ENCODE results near the gene EPHB1.

EPHB1 gene

GRCh38 chr3:134846911-134847317, 51.9 kb downstream of the EPHB1 start:
- no peaks in the 10 kb centered on the region for H3K36me3 Mint-ChIP-seq
- H3K27me3 Mint-ChIP-seq = no peaks in the 10 kb centered on the region
- no peak overlapping the region for H3K27ac Mint-ChIP-seq
- H3K4me1 Mint-ChIP-seq = no peaks in the 10 kb centered on the region
- peaks cover 20% of the 10 kb centered on the region for H3K9me3 Mint-ChIP-seq
- H3K4me3 Mint-ChIP-seq = no peak overlapping the region

DNA sequence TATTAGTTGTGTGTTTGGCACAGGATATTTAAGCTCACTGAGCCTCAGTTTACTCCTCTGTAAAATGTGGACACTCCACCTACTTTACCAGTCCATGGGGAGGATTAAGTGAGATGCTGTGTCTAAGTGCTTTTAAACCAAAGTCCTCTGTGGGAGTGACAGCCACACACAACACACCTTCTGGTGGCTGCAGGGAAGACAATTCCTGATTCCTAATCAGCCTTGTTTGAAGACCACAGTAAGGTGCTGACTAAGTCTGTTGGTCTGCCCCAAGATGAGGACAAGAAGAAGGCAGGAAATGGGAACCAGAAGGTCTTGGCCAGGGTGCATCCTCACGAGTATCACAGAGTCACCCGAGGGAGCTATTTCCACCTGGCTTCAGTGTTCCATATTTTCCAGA, 52.3 kb downstream of the EPHB1 start:
- Mint-ChIP-seq H3K27ac (no peak overlapping the region), H3K9me3 (peaks cover 19% of the 10 kb centered on the region), H3K4me3 (no peak overlapping the region), H3K27me3 (no peaks in the 10 kb centered on the region), H3K4me1 (no peaks in the 10 kb centered on the region), H3K36me3 (no peaks in the 10 kb centered on the region)

- Mint-ChIP-seq H3K27ac (no peak overlapping the region), H3K4me1 (peaks cover 4% of the 10 kb centered on the region), H3K9me3 (no peaks in the 10 kb centered on the region), H3K36me3 (no peaks in the 10 kb centered on the region), H3K4me3 (no peak overlapping the region), H3K27me3 (no peaks in the 10 kb centered on the region)
Measured at GRCh38 chr3:134849561-134849960, 54.5 kb downstream of the EPHB1 start.

DNA sequence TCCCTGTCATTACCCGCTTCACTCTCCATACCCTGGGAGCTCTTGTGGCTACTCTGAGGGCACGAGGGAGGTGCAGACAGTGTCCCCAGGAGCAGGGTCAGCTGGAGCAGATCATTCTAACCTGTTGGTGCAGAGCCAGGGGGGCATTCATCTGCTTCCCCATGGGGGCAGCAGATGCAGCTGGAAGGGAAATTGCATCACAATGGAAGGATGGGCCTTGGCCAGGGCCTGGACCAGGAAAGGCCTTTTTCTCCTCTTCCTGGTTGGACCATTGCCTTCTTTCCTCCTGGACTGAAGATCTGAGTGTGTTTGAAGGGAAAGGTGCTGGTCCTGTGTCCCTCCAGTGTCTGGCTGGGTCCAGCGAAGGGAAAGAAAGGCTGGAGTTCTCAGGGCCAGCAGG, 55.7 kb downstream of the EPHB1 start:
- no peak overlapping the region for H3K4me3 Mint-ChIP-seq
- H3K4me1 Mint-ChIP-seq = peaks cover 4% of the 10 kb centered on the region
- no peaks in the 10 kb centered on the region for H3K27me3 Mint-ChIP-seq
- no peaks in the 10 kb centered on the region for H3K9me3 Mint-ChIP-seq
- no peak overlapping the region for H3K27ac Mint-ChIP-seq
- no peaks in the 10 kb centered on the region for H3K36me3 Mint-ChIP-seq

GRCh38 chr3:134852132-134852531, 57.1 kb downstream of the EPHB1 start:
- Mint-ChIP-seq H3K27me3 (no peaks in the 10 kb centered on the region), H3K9me3 (no peaks in the 10 kb centered on the region), H3K27ac (no peak overlapping the region), H3K4me1 (peaks cover 4% of the 10 kb centered on the region), H3K4me3 (no peak overlapping the region), H3K36me3 (no peaks in the 10 kb centered on the region)

DNA sequence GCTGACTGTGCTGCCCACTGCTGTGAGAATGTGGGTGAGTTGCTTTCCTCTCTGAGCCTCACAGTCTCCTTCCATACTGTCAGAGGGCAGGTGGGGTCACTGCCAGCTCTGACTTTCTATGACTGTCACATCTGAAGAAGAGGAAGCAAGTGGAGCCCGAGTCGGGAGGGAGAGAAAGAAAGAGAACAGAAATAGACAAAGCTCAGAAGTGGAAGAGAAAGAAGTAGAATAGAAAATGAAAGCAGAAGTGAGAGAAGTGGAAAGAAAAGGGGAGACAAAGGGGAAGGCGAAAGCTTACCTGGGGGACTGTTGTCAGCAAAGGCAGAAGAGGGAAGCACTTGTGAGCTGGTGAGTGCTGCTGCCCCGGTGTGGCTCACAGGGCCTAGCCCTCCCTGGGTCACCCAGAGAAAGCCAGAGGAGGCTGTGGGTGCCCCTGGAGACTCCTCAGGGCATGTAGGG, 57.9 kb downstream of the EPHB1 start:
- no peaks in the 10 kb centered on the region for H3K27me3 Mint-ChIP-seq
- H3K4me1 Mint-ChIP-seq = peaks cover 4% of the 10 kb centered on the region
- no peaks in the 10 kb centered on the region for H3K9me3 Mint-ChIP-seq
- H3K36me3 Mint-ChIP-seq = no peaks in the 10 kb centered on the region
- H3K4me3 Mint-ChIP-seq = no peak overlapping the region
- no peak overlapping the region for H3K27ac Mint-ChIP-seq

DNA sequence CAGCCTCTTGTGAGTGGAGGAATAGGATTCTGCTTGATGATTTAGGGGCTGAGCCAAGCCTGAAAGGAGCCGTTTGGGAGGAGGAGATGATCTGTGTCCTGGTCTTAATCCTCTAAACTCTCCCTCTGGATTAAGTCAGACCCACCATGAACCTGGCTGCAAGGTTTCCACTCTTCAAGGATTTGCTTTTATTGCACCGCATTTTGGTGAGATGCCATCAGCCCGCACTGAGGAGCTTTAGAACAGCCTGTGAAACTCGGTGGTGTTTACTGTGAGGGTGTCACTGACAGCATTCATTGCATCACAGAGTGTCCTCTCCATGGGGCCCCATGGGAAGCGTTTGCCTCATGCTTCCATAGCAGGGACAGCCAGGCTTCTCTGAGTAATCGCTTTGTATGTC, 59.2 kb downstream of the EPHB1 start:
- no peaks in the 10 kb centered on the region for H3K36me3 Mint-ChIP-seq
- H3K4me3 Mint-ChIP-seq = no peak overlapping the region
- no peak overlapping the region for H3K27ac Mint-ChIP-seq

GRCh38 chr3:134857356-134857755, 62.3 kb downstream of the EPHB1 start:
- H3K36me3 Mint-ChIP-seq = no peaks in the 10 kb centered on the region
- H3K27me3 Mint-ChIP-seq = no peaks in the 10 kb centered on the region
- H3K27ac Mint-ChIP-seq = no peak overlapping the region
- peaks cover 4% of the 10 kb centered on the region for H3K4me1 Mint-ChIP-seq
- H3K9me3 Mint-ChIP-seq = no peaks in the 10 kb centered on the region
- no peak overlapping the region for H3K4me3 Mint-ChIP-seq

More for the DNA sequence above, 59.2 kb downstream of the EPHB1 start:
- no peaks in the 10 kb centered on the region for H3K9me3 Mint-ChIP-seq
- H3K27me3 Mint-ChIP-seq = no peaks in the 10 kb centered on the region
- peaks cover 4% of the 10 kb centered on the region for H3K4me1 Mint-ChIP-seq

DNA sequence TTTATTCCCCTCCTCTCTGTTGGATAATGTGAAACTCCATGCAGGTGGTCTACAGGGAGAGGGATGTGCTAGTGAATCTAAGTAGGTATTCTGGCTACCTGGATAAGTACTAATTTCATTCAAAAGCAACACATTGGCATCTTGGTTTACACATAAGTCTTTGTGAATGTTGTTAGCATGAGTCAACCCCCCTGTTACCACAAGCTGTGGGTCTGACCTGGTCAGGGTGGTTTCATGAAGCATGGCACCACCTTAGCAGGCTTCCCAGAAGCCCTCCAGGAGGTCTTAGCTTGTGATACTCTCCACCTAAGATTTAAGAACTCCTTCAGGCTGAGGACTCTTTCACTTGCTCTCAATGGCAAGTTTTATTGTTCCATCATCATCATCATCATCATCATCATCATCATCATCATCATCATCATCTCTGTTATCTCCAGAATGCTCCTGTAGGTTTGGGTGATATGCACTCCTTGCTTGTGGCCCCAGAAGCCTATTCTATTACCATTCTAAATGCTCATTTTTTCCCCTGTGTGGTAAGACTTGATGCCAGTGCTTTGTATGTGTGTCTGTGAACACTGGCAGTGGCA, 62.8 kb downstream of the EPHB1 start:
- Mint-ChIP-seq H3K4me1 (peaks cover 2% of the 10 kb centered on the region), H3K4me3 (no peak overlapping the region), H3K27ac (no peak overlapping the region), H3K27me3 (no peaks in the 10 kb centered on the region), H3K36me3 (no peaks in the 10 kb centered on the region), H3K9me3 (no peaks in the 10 kb centered on the region)

- Mint-ChIP-seq H3K27me3 (no peaks in the 10 kb centered on the region), H3K36me3 (no peaks in the 10 kb centered on the region), H3K9me3 (no peaks in the 10 kb centered on the region), H3K27ac (no peak overlapping the region), H3K4me3 (no peak overlapping the region), H3K4me1 (no peaks in the 10 kb centered on the region)
Measured at GRCh38 chr3:134858441-134859035, 63.5 kb downstream of the EPHB1 start.

GRCh38 chr3:134859341-134859740, 64.3 kb downstream of the EPHB1 start:
- Mint-ChIP-seq H3K27ac (no peak overlapping the region), H3K36me3 (no peaks in the 10 kb centered on the region), H3K9me3 (no peaks in the 10 kb centered on the region), H3K27me3 (no peaks in the 10 kb centered on the region), H3K4me3 (no peak overlapping the region), H3K4me1 (no peaks in the 10 kb centered on the region)

GRCh38 chr3:134860141-134860540, 65.1 kb downstream of the EPHB1 start:
- Mint-ChIP-seq H3K9me3 (no peaks in the 10 kb centered on the region), H3K4me1 (no peaks in the 10 kb centered on the region), H3K4me3 (no peak overlapping the region), H3K27ac (no peak overlapping the region), H3K27me3 (no peaks in the 10 kb centered on the region), H3K36me3 (no peaks in the 10 kb centered on the region)

- no peaks in the 10 kb centered on the region for H3K36me3 Mint-ChIP-seq
- H3K27me3 Mint-ChIP-seq = no peaks in the 10 kb centered on the region
Measured at GRCh38 chr3:134863915-134864314, 68.9 kb downstream of the EPHB1 start.

GRCh38 chr3:134864636-134865035, 69.6 kb downstream of the EPHB1 start:
- Mint-ChIP-seq H3K27me3 (no peaks in the 10 kb centered on the region), H3K4me1 (no peaks in the 10 kb centered on the region), H3K36me3 (no peaks in the 10 kb centered on the region), H3K4me3 (no peak overlapping the region), H3K9me3 (no peaks in the 10 kb centered on the region), H3K27ac (no peak overlapping the region)

More at GRCh38 chr3:134863915-134864314, 68.9 kb downstream of the EPHB1 start:
- Mint-ChIP-seq H3K4me3 (no peak overlapping the region), H3K27ac (no peak overlapping the region), H3K9me3 (no peaks in the 10 kb centered on the region), H3K4me1 (no peaks in the 10 kb centered on the region)

GRCh38 chr3:134867277-134867676, 72.2 kb downstream of the EPHB1 start:
- Mint-ChIP-seq H3K27ac (no peak overlapping the region), H3K4me1 (no peaks in the 10 kb centered on the region), H3K4me3 (no peak overlapping the region), H3K36me3 (no peaks in the 10 kb centered on the region), H3K9me3 (no peaks in the 10 kb centered on the region), H3K27me3 (no peaks in the 10 kb centered on the region)

DNA sequence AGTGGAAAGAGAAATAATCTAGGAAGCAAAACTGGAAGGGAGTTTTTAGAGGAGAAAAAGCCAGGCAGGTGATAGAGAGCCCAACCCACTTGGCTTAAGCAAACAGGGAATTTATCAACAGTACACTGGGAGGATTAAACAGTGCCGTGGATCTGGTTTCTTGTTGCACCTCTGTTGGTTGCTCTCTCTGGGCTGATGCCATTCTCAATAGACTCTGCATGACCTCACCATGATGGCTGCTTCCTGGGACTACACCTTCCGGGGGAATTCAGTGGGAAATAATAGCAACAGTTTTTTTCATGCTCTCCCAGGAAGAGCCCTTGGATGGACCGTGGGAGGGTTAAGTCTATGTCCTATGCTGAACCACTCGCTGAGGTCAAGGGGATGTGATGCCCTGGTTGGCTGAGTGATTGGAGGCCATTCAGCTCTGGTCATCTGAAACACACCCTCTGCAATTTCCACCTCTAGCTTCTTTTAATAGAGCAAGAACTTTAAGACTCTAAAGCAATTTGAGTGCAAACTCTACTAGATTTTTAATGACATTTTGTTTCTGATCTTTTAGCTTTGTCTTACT, 74.2 kb downstream of the EPHB1 start:
- H3K9me3 Mint-ChIP-seq = no peaks in the 10 kb centered on the region
- no peak overlapping the region for H3K27ac Mint-ChIP-seq
- H3K4me3 Mint-ChIP-seq = no peak overlapping the region
- H3K36me3 Mint-ChIP-seq = no peaks in the 10 kb centered on the region
- no peaks in the 10 kb centered on the region for H3K27me3 Mint-ChIP-seq
- H3K4me1 Mint-ChIP-seq = no peaks in the 10 kb centered on the region
